Measurements from ENCODE around the gene HOXC10.

The HOXC10 gene

GRCh38 chr12:53995378-53996239 lies 10.7 kb downstream of the HOXC10 start:
- no peak overlapping the region for H3K4me3 ChIP-seq (ENCODE audit: low read depth, low read length)
- no peak for TF ChIP-seq CTCF (IDR thresholded peaks at IDR 0.05; ENCODE audit: low read depth, low read length)

- no peak overlapping the region for H3K4me3 ChIP-seq (ENCODE audit: low read depth, low read length)
- TF ChIP-seq CTCF (IDR thresholded peaks at IDR 0.05; ENCODE audit: low read depth, low read length): no peak
Observed at GRCh38 chr12:53996240-53997203, 11.6 kb downstream of the HOXC10 start.

GRCh38 chr12:53997204-53998109 lies 12.5 kb downstream of the HOXC10 start:
- H3K4me3 ChIP-seq (ENCODE audit: low read depth, low read length): no peak overlapping the region
- no peak for TF ChIP-seq CTCF (IDR thresholded peaks at IDR 0.05; ENCODE audit: low read depth, low read length)

- no peak overlapping the region for H3K4me3 ChIP-seq (ENCODE audit: low read depth, low read length)
- no peak for TF ChIP-seq CTCF (IDR thresholded peaks at IDR 0.05; ENCODE audit: low read depth, low read length)
Observed at GRCh38 chr12:53998110-53998899, 13.4 kb downstream of the HOXC10 start.

- no peak overlapping the region for H3K4me3 ChIP-seq (ENCODE audit: low read depth, low read length)
- no peak for TF ChIP-seq CTCF (IDR thresholded peaks at IDR 0.05; ENCODE audit: low read depth, low read length)
Observed at GRCh38 chr12:53998900-53999236, 13.9 kb downstream of the HOXC10 start.

GRCh38 chr12:53999559-54000115 lies 14.7 kb downstream of the HOXC10 start:
- no peak overlapping the region for H3K4me3 ChIP-seq (ENCODE audit: low read depth, low read length)
- no peak for TF ChIP-seq CTCF (IDR thresholded peaks at IDR 0.05; ENCODE audit: low read depth, low read length)
